H1 (cell line): ENCODE results near the gene GBP4. TPM values are rescaled to one million over a fixed set of nuclear protein-coding genes. Genes with fewer than 3 reads are reported as not detected.

ENCODE experiments used
- CTCF ChIA-PET: fragments of 300-600 bp; sonication (Branson Sonifier 250); formaldehyde crosslinking; loops from one replicate; lab custom pipeline; 2021; ENCODE audit not compliant: partially characterized antibody; lab: Charles Lee
- POLR2A ChIA-PET: fragments of 300-600 bp; sonication (Branson Sonifier 250); formaldehyde crosslinking; loops from one replicate; lab custom pipeline; 2021; ENCODE audit warnings: inconsistent platforms; ENCODE audit not compliant: partially characterized antibody; lab: Charles Lee
- DNase-seq, 2 experiments: peaks; one replicate each; pipeline versions ENCODE4 v3.0.0 to v3.0.0-alpha.2; 2010 to 2022; ENCODE audit warnings: low spot score in 2 of 2, low read depth in 1 of 2, mixed read lengths in 1 of 2
- FAIRE-seq: peaks from 2 replicates; lab custom pipeline; 2011; peaks lifted over from hg19 to GRCh38; lab: Jason Lieb, UNC
- H2AFZ ChIP-seq: 2 replicates; pipeline ENCODE4 v1.8.1; 2012; ENCODE audit warnings: low read length, inconsistent platforms
- H2AK5ac ChIP-seq: 2 replicates; pipeline ENCODE4 v1.6.1; 2013; ENCODE audit warnings: low read depth, low read length
- H2BK120ac ChIP-seq: replicated peaks from 2 replicates; pipeline ENCODE3; 2013; ENCODE audit warnings: low read depth, low read length, inconsistent platforms
- H2BK12ac ChIP-seq: 2 replicates; pipeline ENCODE4 v1.6.1; 2013; ENCODE audit warnings: low read depth, low read length
- H2BK15ac ChIP-seq: 2 replicates; pipeline ENCODE4 v1.6.1; 2013; ENCODE audit warnings: low read length
- H2BK20ac ChIP-seq: 2 replicates; pipeline ENCODE4 v1.6.1; 2013; ENCODE audit warnings: low read length
- H2BK5ac ChIP-seq: 2 replicates; pipeline ENCODE4 v1.6.1; 2013; ENCODE audit warnings: low read depth, low read length
- H3K14ac ChIP-seq: 2 replicates; pipeline ENCODE4 v1.6.1; 2013; ENCODE audit warnings: inconsistent platforms; ENCODE audit not compliant: insufficient read length
- H3K18ac ChIP-seq: 2 replicates; pipeline ENCODE4 v1.6.1; 2013; ENCODE audit warnings: low read length; ENCODE audit errors: extremely low read depth
- H3K23ac ChIP-seq: 2 replicates; pipeline ENCODE4 v1.6.1; 2013; ENCODE audit warnings: inconsistent platforms; ENCODE audit not compliant: insufficient read length
- H3K23me2 ChIP-seq: 2 replicates; pipeline ENCODE4 v1.6.1; 2013; ENCODE audit warnings: low read depth, low read length
- H3K27ac ChIP-seq: 2 replicates; pipeline ENCODE4 v1.6.1; 2011; ENCODE audit warnings: low read depth, low read length, inconsistent platforms
- H3K27me3 ChIP-seq, 4 experiments: replicated peaks in 1 of 4; 1 replicate in 1 of 4; 2 replicates in 3 of 4; pipeline versions ENCODE4 v1.6.1 to v1.8.1; 2011 to 2013; ENCODE audit warnings: low read length in 3 of 4, mild to moderate bottlenecking in 3 of 4, inconsistent platforms in 2 of 4, mixed read lengths in 2 of 4, moderate library complexity in 1 of 4; ENCODE audit not compliant: control insufficient read depth in 3 of 4, insufficient read depth in 3 of 4; ENCODE audit errors: extremely low read depth in 1 of 4
- H3K36me3 ChIP-seq, 4 experiments: 2 replicates each; pipeline versions ENCODE4 v1.6.1 to v1.8.1; 2011 to 2013; ENCODE audit warnings: mild to moderate bottlenecking in 4 of 4, low read length in 3 of 4, moderate library complexity in 2 of 4, control low read depth in 1 of 4, inconsistent platforms in 1 of 4; ENCODE audit not compliant: insufficient read depth in 4 of 4, control insufficient read depth in 2 of 4
- H3K4ac ChIP-seq: replicated peaks from 2 replicates; pipeline ENCODE3; 2013; ENCODE audit warnings: low read length, low read depth, mixed read lengths, inconsistent platforms; ENCODE audit not compliant: insufficient read length
- H3K4me1 ChIP-seq, 4 experiments: replicated peaks in 1 of 4; 1 replicate in 1 of 4; 2 replicates in 3 of 4; pipeline versions ENCODE4 v1.6.1 to v1.8.1; 2011 to 2013; ENCODE audit warnings: low read length in 3 of 4, inconsistent platforms in 2 of 4, mixed read lengths in 1 of 4; ENCODE audit not compliant: insufficient read depth in 4 of 4, control insufficient read depth in 3 of 4
- H3K4me2 ChIP-seq, 2 experiments: 2 replicates each; pipeline versions ENCODE4 v1.6.1 to v1.8.1; 2011 to 2013; ENCODE audit warnings: low read depth in 2 of 2, low read length in 2 of 2, control low read depth in 1 of 2, inconsistent platforms in 1 of 2, mild to moderate bottlenecking in 1 of 2; ENCODE audit not compliant: insufficient read depth in 1 of 2
- H3K4me3 ChIP-seq, 4 experiments: fragments of 200-600, 300-600 bp in 1 of 4; sonication (generic), shearing (Covaris generic), sonication (Bioruptor Twin) in 1 of 4; 2 replicates each; pipeline versions ENCODE4 v1.5.1 to v1.8.1; 2011 to 2016; ENCODE audit warnings: low read length in 4 of 4, low read depth in 3 of 4, control low read depth in 2 of 4, inconsistent platforms in 2 of 4, mild to moderate bottlenecking in 2 of 4, mixed read lengths in 1 of 4, moderate library complexity in 1 of 4; ENCODE audit not compliant: insufficient read depth in 2 of 4; ENCODE audit errors: extremely low read depth in 1 of 4
- H3K56ac ChIP-seq: replicated peaks from 2 replicates; pipeline ENCODE3; 2013; ENCODE audit warnings: low read depth, mild to moderate bottlenecking, mixed read lengths, low read length, inconsistent platforms; ENCODE audit not compliant: insufficient read length
- H3K79me1 ChIP-seq: 2 replicates; pipeline ENCODE4 v1.6.1; 2013; ENCODE audit warnings: low read depth, low read length, control low read depth
- H3K79me2 ChIP-seq, 2 experiments: 2 replicates each; pipeline versions ENCODE4 v1.6.1 to v1.8.1; 2012 to 2013; ENCODE audit warnings: low read length in 2 of 2, mild to moderate bottlenecking in 2 of 2, inconsistent platforms in 1 of 2; ENCODE audit not compliant: insufficient read depth in 2 of 2, control insufficient read depth in 1 of 2
- H3K9ac ChIP-seq, 4 experiments: replicated peaks in 1 of 4; 1 replicate in 1 of 4; 2 replicates in 3 of 4; pipeline versions ENCODE4 v1.6.1 to v1.8.1; 2011 to 2013; ENCODE audit warnings: low read depth in 3 of 4, low read length in 3 of 4, control low read depth in 2 of 4, mild to moderate bottlenecking in 2 of 4, moderate library complexity in 2 of 4, inconsistent platforms in 1 of 4; ENCODE audit errors: extremely low read depth in 1 of 4
- H3K9me3 ChIP-seq, 2 experiments: 2 replicates each; pipeline versions ENCODE4 v1.6.1 to v1.8.1; 2012 to 2013; ENCODE audit warnings: mild to moderate bottlenecking in 2 of 2, moderate library complexity in 2 of 2, control low read depth in 1 of 2, inconsistent platforms in 1 of 2, low read depth in 1 of 2, low read length in 1 of 2, mixed read lengths in 1 of 2; ENCODE audit not compliant: insufficient read depth in 2 of 2
- H4K20me1 ChIP-seq, 2 experiments: replicated peaks in 1 of 2; 2 replicates each; pipeline versions ENCODE3 to v1.8.1; 2011 to 2013; ENCODE audit warnings: inconsistent platforms in 2 of 2, low read length in 2 of 2, mild to moderate bottlenecking in 1 of 2; ENCODE audit not compliant: insufficient read depth in 2 of 2, control insufficient read depth in 1 of 2
- H4K5ac ChIP-seq: 2 replicates; pipeline ENCODE4 v1.6.1; 2013; ENCODE audit warnings: low read length, low read depth, mixed read lengths, inconsistent platforms; ENCODE audit not compliant: insufficient read length
- H4K8ac ChIP-seq: 2 replicates; pipeline ENCODE4 v1.8.0; 2013; ENCODE audit warnings: mild to moderate bottlenecking, moderate library complexity, low read length, inconsistent platforms; ENCODE audit not compliant: insufficient read depth; ENCODE audit errors: extremely low read depth
- H4K91ac ChIP-seq: replicated peaks from 2 replicates; pipeline ENCODE3; 2013; ENCODE audit warnings: low read length, mixed read lengths, inconsistent platforms; ENCODE audit not compliant: insufficient read length
- ASH2L ChIP-seq: fragments of 200-600, 300-600 bp; sonication (generic); IDR thresholded peaks from one replicate; pipeline ENCODE4 v1.7.1; 2017; ENCODE audit warnings: low read length
- BRCA1 ChIP-seq: IDR thresholded peaks from 2 replicates; pipeline ENCODE4 v1.6.1; 2012; ENCODE audit warnings: low read depth, low read length, improper control_type of control experiment
- CTBP2 ChIP-seq: IDR thresholded peaks from 2 replicates; pipeline ENCODE4 v1.7.0; 2011; ENCODE audit warnings: borderline replicate concordance, mild to moderate bottlenecking, moderate library complexity, mixed read lengths, low read length; ENCODE audit not compliant: insufficient read depth, insufficient read length
- EP300 ChIP-seq, 2 experiments: IDR thresholded peaks; 1 replicate in 1 of 2; 2 replicates in 1 of 2; pipeline ENCODE4 v1.6.1; 2011 to 2012; ENCODE audit warnings: low read depth in 2 of 2, low read length in 2 of 2, mild to moderate bottlenecking in 2 of 2, borderline replicate concordance in 1 of 2, inconsistent platforms in 1 of 2, moderate library complexity in 1 of 2
- FOSL1 ChIP-seq: IDR thresholded peaks from 2 replicates; pipeline ENCODE4 v1.6.1; 2011; ENCODE audit warnings: mild to moderate bottlenecking, low read depth, low read length, moderate library complexity; ENCODE audit not compliant: insufficient read depth
- GABPA ChIP-seq: IDR thresholded peaks from 2 replicates; pipeline ENCODE4 v1.6.1; 2011; ENCODE audit warnings: mild to moderate bottlenecking, low read length, moderate library complexity, borderline replicate concordance; ENCODE audit not compliant: insufficient read depth
- GTF2F1 ChIP-seq: IDR thresholded peaks from 2 replicates; pipeline ENCODE4 v1.6.1; 2012; ENCODE audit warnings: low read depth, low read length, improper control_type of control experiment, borderline replicate concordance
- KDM1A ChIP-seq: fragments of 200-600, 300-600 bp; sonication (generic); IDR thresholded peaks from 2 replicates; pipeline ENCODE4 v1.7.1; 2016; ENCODE audit warnings: mild to moderate bottlenecking, low read length, borderline replicate concordance
- NRF1 ChIP-seq: IDR thresholded peaks from 2 replicates; pipeline ENCODE4 v1.6.1; 2011; ENCODE audit warnings: mild to moderate bottlenecking, low read depth, low read length, improper control_type of control experiment
- POU5F1 ChIP-seq: IDR thresholded peaks from 2 replicates; pipeline ENCODE4 v1.6.1; 2011; ENCODE audit warnings: low read depth, mild to moderate bottlenecking, low read length, moderate library complexity
- RAD21 ChIP-seq, 2 experiments: IDR thresholded peaks in 1 of 2; conservative IDR thresholded peaks in 1 of 2; 2 replicates each; pipeline ENCODE4 v1.6.1; 2011; ENCODE audit warnings: low read depth in 2 of 2, low read length in 2 of 2, improper control_type of control experiment in 1 of 2, inconsistent platforms in 1 of 2, mild to moderate bottlenecking in 1 of 2, moderate library complexity in 1 of 2
- RXRA ChIP-seq: IDR thresholded peaks from 2 replicates; pipeline ENCODE4 v1.6.1; 2011; ENCODE audit warnings: low read depth, mild to moderate bottlenecking, low read length, moderate library complexity; ENCODE audit not compliant: insufficient read depth
- TAF1 ChIP-seq: IDR thresholded peaks from 2 replicates; pipeline ENCODE4 v1.6.1; 2011; ENCODE audit warnings: mild to moderate bottlenecking, low read depth, low read length
- TCF12 ChIP-seq: IDR thresholded peaks from 2 replicates; pipeline ENCODE4 v1.6.1; 2011; ENCODE audit warnings: low read depth, mild to moderate bottlenecking, low read length
- YY1 ChIP-seq: IDR thresholded peaks from 2 replicates; pipeline ENCODE4 v1.6.1; 2011; ENCODE audit warnings: low read depth, mild to moderate bottlenecking, low read length
- WGBS, 2 experiments: shearing (Covaris generic) in 1 of 2; methylation state at CpG; one replicate each; pipeline versions ENCODE4 v1.1.6 to v1.1.7; 2013 to 2015; ENCODE audit warnings: low lambda C conversion rate in 2 of 2, mixed read lengths in 2 of 2, inconsistent platforms in 1 of 2, low coverage in 1 of 2, missing lambda C conversion rate in 1 of 2; ENCODE audit not compliant: insufficient replicate concordance in 2 of 2, insufficient coverage in 1 of 2, insufficient read length in 1 of 2; ENCODE audit errors: extremely low coverage in 1 of 2, missing lambda C conversion rate in 1 of 2; 5-methylcytosine and 5-hydroxymethylcytosine counted together
- polyA plus RNA-seq, 7 experiments: library from polyadenylated mRNA; depleted of rRNA in 3 of 7; stranded (reverse) in 5 of 7; unstranded in 2 of 7; fragments of >200 nt in 5 of 7; fragments of 200-250 nt in 2 of 7; gene quantifications; 1 replicate in 5 of 7; 2 replicates in 1 of 7; 4 replicates in 1 of 7; pipeline versions ENCODE4 v1.2.1 to v1.2.3, GENCODE V29; 2011 to 2013; ENCODE audit warnings: missing spikeins in 2 of 7, mixed read lengths in 2 of 7
- total RNA-seq: library from RNA; stranded (reverse); fragmentation: NEBNext Ultra II Directional; extraction: Animal tissue kit (Norgen Biotek cat#: 25700); gene quantifications from 2 replicates; pipeline ENCODE4 v1.2.1, GENCODE V29; 2021

GBP4 gene
- total and polyA plus RNA-seq, 2 of the 8 experiments (the other 6 are each of a cell fraction or from before 2014, with no cell fraction given): 0.02 TPM; not detected in 1

GRCh38 chr1:89221341-89221740, 22.6 kb upstream of the GBP4 start:
- no peak overlapping the region for H4K8ac ChIP-seq
- H3K4me1 ChIP-seq: no peaks in the 10 kb centered on the region
- H3K23ac ChIP-seq: no peak overlapping the region
- H3K4me2 ChIP-seq: no peak overlapping the region
- H3K36me3 ChIP-seq: no peaks in the 10 kb centered on the region
- no peak overlapping the region for H4K5ac ChIP-seq
- TF ChIP-seq RAD21 (IDR thresholded peaks at IDR 0.05 in 1 of 2, conservative IDR thresholded peaks at IDR 0.05 in 1 of 2; ENCODE audit: low read depth in 2 of 2, low read length in 2 of 2): no peak
- TF ChIP-seq POU5F1: no peak
- TF ChIP-seq KDM1A: no peak
- TF ChIP-seq ASH2L: no peak
- no peak for TF ChIP-seq CTBP2
- no peak for TF ChIP-seq NRF1
- TF ChIP-seq BRCA1: no peak
- TF ChIP-seq GTF2F1: no peak
- TF ChIP-seq TCF12: no peak
- no peak for TF ChIP-seq RXRA
- TF ChIP-seq FOSL1: no peak
- no peak for TF ChIP-seq YY1
- no peak for TF ChIP-seq GABPA
- no peak for TF ChIP-seq EP300 (IDR thresholded peaks at IDR 0.05; ENCODE audit: borderline replicate concordance in 1 of 2, low read depth in 2 of 2, low read length in 2 of 2)
- TF ChIP-seq TAF1: no peak
- H3K18ac ChIP-seq: no peak overlapping the region
- no peak overlapping the region for H4K91ac ChIP-seq
- H3K14ac ChIP-seq: no peak overlapping the region
- CTCF ChIA-PET: no interaction called here
- no peak overlapping the region for H2AK5ac ChIP-seq
- DNase-seq (no peak), FAIRE-seq (no peak)
- no peaks in the 10 kb centered on the region for H3K23me2 ChIP-seq
- H3K27ac ChIP-seq: no peak overlapping the region
- WGBS, 2 experiments: 77% methylated on average over 1 of the region's 1 CpG; no CpG with 5 or more reads in 1 of the 2 experiments
- no peak overlapping the region for H2BK5ac ChIP-seq
- H3K9me3 ChIP-seq: peaks cover 12% of the 10 kb centered on the region in 2 experiments; a peak in 2 of 4 replicates
- no peak overlapping the region for H3K9ac ChIP-seq
- POLR2A ChIA-PET: no interaction called here
- H2BK15ac ChIP-seq: no peak overlapping the region
- no peaks in the 10 kb centered on the region for H3K79me1 ChIP-seq
- H3K4me3 ChIP-seq: no peak overlapping the region
- H2BK12ac ChIP-seq: no peak overlapping the region
- no peaks in the 10 kb centered on the region for H3K79me2 ChIP-seq
- no peaks in the 10 kb centered on the region for H4K20me1 ChIP-seq
- H2BK20ac ChIP-seq: no peak overlapping the region
- no peak overlapping the region for H2AFZ ChIP-seq
- H3K56ac ChIP-seq: no peak overlapping the region
- H3K4ac ChIP-seq: no peak overlapping the region
- H3K27me3 ChIP-seq: no peaks in the 10 kb centered on the region
- H2BK120ac ChIP-seq: no peak overlapping the region
